ENCODE measurements around the gene PPP2R5D.
A peak's percentile ranks its signal among the peaks of the same experiment; 100 is the strongest.
"Not testable (repeated sequence)": the region's sequence is repeated elsewhere in the genome, so short reads cannot be mapped to it uniquely, and the experiment has no call there.

Gene PPP2R5D

DNA sequence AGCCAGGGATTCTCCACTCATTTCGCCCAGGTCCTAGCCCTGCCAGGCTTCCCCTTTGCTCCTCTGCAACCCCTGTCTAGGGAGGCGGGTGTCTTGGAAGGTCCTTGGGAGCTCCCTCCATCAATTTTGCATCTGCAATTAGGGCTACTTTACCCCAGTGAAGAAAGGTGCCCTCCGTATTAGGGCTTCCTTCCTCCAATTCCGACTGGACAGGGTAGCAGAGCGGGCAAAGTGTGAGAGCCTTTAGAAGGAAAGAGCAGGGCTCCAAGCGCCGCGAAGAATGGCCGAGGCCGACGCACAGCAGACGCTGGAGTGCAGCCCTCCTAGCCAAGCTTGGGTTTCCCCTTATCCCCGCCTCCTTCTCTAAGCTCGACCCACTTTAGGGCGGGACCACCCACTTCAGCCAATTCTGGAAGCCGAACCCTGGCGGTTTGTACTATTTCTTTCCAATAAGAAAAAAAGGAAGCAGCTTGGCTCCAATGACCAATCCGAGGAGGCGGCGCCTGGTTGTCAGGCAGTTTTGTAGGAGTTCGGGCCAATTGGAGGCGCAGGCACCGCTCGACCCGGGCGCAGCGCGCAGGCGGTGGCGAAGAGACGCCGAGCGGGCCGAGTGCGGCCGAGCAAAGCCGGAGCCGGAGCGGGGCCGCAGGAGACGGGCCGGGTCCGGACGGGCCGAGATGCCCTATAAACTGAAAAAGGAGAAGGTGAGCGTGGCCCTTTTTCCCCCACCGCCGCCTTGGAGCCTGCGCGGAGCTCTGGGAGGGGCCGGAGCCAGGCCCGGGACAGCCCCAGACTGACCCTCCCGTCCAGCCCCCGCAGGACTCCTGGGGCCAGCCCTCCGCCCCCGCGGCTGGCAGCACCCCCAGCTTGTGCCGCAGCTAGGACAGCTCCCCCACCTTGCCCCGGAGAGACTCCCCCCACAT lies at the start of gene PPP2R5D:
PPP2R5D (plus strand) TSS at position 570 of the 923 bp plus-strand sequence; CDS start at position 678, 108 bp downstream.
- DNase-seq (ENCODE audit: low read depth in 2 of 2), result peak; percentile 89 to 91

DNA sequence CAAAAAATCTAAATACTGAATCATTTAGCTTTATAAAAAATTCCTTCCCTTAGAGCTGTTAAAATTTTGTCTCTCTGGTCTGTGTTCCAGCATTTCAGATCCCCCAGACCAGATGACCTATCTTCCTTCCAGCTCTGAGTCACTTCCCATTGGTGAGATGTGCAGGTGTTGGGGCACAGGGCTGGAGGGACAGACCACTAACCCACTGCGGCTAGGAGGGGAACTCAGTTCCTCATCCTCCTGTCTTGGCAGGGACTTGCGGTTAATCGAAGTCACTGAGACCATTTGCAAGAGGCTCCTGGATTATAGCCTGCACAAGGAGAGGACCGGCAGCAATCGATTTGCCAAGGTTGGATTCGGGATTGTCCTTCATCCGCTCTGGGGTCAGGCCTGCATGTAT lies 49.0 kb upstream of the PPP2R5D start:
- no peak for DNase-seq (ENCODE audit: low read depth in 2 of 2)

DNA sequence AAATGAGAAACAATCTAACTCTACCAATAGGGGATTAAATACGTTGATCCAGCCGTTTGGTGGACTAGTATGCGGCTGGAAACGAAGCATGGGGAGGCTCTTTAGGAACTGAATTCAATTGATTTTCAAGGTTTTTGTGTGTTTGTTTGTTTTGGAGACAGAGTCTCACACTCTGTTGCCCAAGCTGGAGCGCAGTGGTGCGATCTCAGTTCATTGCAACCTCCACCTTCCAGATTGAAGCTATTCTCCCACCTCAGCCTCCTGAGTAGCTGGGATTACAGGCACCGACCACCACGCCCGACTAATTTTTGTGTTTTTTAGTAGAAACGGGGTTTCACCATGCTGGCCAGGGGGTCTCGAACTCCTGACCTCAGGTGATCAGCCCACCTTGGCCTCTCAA lies 48.0 kb upstream of the PPP2R5D start:
- no peak for DNase-seq (ENCODE audit: low read depth in 2 of 2)

DNA sequence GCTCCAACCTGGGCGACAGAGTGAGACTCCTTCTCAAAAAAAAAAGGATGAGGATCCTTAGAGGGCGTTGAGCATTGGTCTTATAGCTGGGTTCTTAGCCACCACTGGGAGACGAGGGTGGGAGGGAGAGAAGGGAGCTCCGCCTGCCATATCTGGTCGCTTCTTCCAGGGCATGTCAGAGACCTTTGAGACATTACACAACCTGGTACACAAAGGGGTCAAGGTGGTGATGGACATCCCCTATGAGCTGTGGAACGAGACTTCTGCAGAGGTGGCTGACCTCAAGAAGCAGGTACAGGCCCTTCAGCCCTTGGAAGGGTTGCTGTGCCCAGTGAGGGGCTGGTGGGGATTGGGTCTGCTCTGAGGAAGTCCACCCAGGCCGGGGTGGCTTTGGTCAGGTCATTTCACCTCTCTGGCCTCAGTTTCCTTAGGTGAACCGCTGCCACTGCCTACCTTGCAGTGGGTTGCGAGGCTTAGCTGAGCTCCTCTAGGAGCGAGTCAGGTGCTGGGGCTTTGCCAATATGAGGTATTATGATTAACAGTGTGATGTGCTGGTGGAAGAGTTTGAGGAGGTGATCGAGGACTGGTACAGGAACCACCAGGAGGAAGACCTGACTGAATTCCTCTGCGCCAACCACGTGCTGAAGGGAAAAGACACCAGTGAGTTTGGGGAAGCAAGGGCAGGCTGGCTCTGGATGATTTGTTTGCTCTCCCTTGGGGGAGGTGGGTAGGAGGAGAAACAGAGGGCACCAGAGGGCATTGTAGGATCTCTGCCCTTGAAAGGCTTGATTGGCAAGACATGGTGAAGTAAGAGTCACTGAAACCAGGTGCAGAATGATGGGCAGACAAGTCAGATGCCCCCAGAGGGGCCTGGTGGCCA lies 46.6 kb upstream of the PPP2R5D start:
- DNase-seq (ENCODE audit: low read depth in 2 of 2), result no peak

DNA sequence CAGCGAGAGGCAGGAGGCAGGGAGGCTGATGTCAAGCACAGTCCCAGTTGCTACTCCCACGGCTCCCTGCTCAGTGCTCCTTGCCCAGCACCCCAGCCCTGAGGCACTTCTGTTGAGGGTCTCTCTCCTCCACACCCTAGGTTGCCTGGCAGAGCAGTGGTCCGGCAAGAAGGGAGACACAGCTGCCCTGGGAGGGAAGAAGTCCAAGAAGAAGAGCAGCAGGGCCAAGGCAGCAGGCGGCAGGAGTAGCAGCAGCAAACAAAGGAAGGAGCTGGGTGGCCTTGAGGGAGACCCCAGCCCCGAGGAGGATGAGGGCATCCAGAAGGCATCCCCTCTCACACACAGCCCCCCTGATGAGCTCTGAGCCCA lies 46.0 kb upstream of the PPP2R5D start:
- DNase-seq (ENCODE audit: low read depth in 2 of 2), result no peak

DNA sequence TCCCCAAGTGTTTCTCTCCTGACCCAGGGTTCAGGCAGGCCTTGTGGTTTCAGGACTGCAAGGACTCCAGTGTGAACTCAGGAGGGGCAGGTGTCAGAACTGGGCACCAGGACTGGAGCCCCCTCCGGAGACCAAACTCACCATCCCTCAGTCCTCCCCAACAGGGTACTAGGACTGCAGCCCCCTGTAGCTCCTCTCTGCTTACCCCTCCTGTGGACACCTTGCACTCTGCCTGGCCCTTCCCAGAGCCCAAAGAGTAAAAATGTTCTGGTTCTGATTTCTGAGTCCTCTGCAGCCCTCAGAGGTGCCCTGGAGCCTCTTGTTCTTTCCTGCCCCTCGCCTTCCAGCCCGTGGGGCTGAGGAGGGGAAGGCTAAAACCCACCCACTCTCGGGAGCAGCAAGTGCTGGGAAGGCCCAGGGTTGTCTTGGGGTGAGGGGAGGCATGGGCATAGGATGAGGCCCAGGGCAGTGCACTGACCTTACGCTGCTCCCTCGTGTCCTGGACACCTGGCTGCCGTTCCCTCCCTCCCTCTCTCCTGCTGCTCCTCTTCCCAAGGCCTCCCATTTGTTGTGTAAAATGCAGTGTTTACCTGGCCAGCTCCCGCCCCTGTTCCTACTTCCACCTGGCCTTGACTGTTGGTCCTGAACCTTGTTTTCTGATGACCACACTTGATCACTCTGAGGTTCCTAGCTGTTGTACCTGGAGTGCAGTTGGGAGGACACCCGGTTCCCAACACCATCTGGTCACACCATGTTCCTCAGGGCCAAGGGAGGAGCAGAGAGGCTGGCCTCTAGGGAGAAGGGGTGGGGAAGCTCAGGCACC lies 45.2 kb upstream of the PPP2R5D start:
- no peak for DNase-seq (ENCODE audit: low read depth in 2 of 2)

DNA sequence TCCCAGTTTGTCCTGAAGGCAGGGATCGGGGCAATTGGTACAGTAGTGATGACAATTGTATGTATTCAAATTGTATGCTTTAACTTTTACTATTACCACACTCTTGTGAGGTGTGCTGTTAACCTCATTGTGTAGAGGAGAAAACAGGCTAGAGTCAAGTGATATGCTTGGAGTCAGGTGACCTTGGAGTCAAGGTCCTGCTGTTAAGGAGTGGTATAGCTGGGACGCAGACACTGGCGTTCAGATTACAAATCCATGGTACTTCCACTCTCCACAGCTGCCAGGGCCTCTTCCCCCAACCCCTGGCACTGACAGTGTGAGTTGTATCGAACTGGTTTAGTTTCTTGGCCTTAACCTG lies 44.6 kb upstream of the PPP2R5D start:
- DNase-seq (ENCODE audit: low read depth in 2 of 2), result no peak

DNA sequence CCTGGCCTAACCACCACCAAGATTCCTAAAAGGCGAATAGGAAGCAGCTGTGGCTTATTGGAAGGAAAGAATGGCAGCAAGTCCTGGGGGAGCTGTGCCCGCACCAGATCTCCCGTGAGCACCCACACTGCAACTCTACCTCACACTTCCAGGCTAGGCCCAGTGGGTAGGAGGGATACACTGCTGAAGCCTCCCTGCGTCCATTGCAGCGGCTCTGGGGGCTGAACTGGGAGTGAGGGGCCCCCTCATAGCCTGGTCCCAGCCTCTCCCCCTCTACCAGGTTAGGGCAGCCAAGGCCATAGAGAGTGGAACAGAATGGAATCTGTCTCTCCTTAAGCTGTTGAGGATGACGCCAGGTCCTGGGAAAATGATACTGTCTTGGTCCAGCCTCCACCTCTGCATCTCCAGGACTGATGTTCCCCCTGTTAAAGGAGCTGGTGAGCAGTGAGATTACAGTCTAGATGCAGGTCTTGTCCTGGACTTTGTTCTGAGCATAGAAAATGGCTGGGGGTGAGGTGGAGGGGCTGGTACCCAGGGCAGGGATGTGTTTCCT lies 43.8 kb upstream of the PPP2R5D start:
- no peak for DNase-seq (ENCODE audit: low read depth in 2 of 2)

DNA sequence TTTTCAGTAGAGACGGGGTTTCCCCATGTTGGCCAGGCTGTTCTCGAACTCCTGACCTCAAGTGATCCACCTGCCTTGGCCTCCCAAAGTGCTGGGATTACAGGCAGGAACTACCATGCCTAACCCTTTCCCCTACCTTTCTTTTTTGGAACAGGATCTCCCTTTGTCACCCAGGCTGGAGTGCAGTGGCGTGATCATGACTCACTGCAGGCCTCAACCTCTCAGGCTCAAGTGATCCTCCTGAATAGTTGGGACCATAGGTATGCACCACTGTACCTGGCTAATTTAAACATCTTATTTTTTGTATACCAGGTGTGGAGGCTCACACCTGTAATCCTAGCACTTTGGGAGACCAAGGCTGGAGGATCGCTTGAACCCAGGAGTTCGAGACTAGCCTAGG lies 43.0 kb upstream of the PPP2R5D start:
- not testable (repeated sequence) for DNase-seq (ENCODE audit: low read depth in 2 of 2)

DNA sequence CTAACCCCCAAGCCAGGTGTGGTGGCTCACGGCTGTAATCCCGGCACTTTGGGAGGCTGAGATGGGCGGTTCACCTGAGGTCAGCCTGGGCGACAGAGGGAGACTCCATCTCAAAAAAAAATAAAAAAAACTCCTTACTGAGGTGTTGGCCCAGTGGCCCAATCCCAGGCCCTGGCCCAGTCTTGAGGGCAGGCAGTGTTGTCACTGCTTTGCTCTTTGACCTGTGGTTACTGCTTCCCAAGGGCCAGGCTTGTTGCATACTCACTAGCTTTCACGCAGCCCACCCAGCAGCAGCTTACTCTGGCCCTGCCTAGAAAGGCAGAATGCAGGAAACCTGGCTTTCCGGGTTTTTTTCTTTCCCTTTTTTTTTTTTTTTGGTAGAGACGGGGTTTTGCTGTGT lies 41.9 kb upstream of the PPP2R5D start:
- no peak for DNase-seq (ENCODE audit: low read depth in 2 of 2)

DNA sequence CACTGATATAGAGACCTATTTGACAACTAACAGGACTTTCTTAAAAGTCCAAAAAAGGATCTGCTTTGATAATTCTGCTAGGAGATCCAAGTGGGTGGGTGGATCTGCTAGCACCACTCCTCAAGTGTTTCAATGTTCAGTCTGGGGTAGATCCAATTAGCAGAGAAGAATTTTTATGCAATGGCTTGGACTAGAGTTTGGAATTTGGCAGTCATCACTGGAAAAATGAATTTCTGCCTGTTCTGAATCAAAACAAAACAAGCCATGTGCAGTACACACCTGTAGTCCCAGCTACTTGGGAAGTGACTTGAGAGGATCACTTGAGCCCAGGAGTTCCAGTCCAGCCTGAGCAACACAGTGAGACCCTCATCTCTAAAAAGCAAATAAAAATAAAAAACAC lies 36.4 kb upstream of the PPP2R5D start:
- DNase-seq (ENCODE audit: low read depth in 2 of 2), result no peak

DNA sequence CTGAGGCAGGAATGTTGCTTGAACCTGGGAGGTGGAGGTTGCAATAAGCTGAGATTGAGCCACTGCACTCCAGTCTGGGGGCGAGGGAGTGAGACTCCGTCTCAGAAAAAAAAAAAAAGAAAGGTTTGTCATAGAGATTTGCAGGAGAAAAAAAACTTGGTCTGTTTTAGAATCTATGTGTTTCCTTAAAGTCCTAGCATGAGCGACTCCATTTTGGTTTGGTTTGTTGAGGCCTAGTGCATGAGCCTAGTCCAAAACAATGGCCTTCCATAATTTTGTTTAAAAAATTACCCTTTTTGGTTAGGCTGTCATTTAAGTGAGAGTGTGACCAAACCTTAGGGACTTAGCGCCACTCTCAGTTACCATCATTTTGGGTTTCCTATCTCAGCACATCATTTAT lies 32.0 kb upstream of the PPP2R5D start:
- DNase-seq (ENCODE audit: low read depth in 2 of 2), result no peak

DNA sequence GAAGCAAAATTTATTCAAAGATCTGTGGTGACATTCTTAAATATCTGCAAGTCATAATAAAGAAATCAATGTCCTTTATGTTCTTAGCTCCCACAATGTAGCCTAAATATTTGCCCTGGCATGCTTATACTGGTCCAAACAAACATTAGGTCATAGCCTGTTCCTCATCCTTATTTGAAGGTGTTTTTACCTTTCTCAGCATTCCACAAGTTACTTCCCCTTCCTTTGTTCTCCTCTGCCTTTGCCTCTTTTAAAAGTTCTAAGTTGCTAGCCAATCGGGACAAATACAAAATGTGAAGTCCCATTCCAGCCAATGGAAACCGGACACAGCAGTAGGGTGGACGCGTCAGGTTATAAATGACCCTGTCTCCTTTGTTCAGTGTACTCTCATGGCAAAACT lies 30.0 kb upstream of the PPP2R5D start:
- DNase-seq (ENCODE audit: low read depth in 2 of 2), result not testable (repeated sequence)

DNA sequence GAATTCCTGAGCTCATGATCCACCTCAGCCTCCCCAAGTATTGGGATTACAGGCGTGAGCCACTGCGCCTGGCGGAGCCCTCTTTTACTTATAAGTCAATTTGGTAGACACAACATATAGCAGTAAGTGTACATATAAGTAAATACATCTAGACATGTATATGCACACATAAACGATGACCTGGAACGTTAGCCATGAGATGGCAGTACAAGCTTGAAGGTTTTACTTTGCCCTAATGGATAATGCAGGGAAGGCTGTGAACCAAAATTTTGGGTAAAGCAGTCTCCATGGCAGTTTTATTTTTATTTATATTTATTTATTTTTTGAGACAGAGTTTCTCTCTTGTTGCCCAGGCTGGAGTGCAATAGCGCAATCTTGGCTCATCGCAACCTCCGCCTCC lies 26.2 kb upstream of the PPP2R5D start:
- no peak for DNase-seq (ENCODE audit: low read depth in 2 of 2)

DNA sequence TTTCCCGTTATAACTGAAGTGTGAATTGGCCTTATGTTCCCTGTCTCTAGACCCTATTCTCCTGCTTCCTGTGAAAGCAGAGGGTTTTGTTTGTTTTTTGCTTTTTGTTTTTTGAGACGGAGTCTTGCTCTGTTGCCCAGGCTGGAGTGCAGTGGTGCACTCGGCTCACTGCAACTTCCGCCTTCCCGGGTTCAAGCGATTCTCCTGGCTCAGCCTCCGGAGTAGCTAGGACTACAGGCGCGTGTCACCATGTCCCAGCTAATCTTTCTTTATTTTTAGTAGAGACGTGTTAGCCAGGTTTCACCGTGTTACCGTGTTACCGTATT lies 24.5 kb upstream of the PPP2R5D start:
- DNase-seq (ENCODE audit: low read depth in 2 of 2), result no peak

DNA sequence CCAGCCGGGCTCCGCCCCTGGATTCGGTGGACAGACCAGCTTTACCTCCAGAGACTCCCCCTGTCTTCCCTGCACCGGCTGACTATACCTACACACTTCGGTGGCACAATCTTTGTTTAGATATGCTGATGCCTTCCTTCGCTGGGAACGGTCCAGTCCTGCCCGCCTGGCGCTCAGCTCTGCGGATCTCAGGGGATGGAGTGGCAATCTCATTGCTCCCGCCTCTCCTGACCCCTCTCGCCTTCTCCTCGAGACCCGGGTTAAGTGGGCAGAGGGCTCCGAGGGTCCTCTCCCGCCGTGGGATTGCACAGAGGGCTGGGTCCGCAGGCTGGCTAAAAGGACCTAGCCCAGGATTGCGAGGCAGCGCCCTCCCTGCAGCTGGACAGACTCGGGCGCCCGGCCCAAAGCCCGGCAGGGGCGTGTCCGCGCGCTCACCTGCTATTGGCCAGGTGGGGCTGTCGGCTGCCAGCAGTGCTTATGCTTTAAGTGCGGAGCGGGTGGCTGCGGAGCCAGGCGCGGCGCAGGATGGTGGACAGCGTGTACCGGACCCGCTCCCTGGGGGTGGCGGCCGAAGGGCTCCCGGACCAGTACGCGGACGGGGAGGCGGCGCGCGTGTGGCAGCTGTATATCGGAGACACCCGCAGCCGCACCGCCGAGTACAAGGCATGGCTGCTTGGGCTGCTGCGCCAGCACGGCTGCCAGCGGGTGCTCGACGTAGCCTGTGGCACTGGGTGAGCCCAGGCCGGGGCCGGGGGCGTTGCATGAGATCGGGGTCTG lies 23.9 kb upstream of the PPP2R5D start, which contains the start of gene GNMT:
GNMT (plus strand) TSS at position 512 of the 777 bp plus-strand sequence; CDS start at position 526, 14 bp downstream.
- peak in 1 of 2 donors; percentile 17 for DNase-seq (ENCODE audit: low read depth in 2 of 2)

DNA sequence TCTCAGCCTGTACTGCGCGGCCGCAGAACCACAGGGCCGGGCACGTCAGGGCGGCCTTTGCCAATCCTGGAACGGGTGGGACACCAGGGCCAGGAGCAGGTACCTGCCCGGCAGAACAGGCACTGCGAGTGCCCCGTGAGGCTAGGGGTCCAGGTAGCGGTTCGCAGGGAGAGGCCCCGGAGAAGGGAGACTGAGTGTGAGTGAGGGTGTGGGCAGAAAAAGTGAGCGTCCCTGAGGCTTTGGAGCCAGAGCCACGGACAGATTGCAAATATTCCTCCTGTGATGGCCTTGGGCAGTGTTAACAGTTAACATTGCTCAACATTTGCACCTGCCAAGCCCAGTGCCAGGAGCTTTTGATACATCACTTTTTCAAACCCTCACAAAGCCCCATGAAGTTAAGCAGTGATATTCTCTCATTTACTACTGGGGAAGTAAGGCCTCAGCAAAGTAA lies 23.3 kb upstream of the PPP2R5D start:
- no peak for DNase-seq (ENCODE audit: low read depth in 2 of 2)

DNA sequence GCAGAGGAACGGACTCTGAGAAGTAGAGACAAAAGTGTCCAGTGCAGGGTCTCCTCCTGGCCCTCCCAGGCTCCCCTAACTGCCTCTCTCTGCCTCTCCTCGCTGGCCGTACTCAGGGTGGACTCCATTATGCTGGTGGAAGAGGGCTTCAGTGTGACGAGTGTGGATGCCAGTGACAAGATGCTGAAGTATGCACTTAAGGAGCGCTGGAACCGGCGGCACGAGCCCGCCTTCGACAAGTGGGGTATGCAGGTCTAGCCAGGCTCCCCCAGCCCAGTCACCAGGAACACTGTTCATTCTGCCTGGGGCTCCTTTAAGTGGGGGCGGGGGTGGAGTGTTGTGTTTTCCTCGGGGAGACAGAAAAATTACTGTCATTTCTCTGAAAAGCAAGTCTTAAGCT lies 22.3 kb upstream of the PPP2R5D start:
- DNase-seq (ENCODE audit: low read depth in 2 of 2), result no peak

DNA sequence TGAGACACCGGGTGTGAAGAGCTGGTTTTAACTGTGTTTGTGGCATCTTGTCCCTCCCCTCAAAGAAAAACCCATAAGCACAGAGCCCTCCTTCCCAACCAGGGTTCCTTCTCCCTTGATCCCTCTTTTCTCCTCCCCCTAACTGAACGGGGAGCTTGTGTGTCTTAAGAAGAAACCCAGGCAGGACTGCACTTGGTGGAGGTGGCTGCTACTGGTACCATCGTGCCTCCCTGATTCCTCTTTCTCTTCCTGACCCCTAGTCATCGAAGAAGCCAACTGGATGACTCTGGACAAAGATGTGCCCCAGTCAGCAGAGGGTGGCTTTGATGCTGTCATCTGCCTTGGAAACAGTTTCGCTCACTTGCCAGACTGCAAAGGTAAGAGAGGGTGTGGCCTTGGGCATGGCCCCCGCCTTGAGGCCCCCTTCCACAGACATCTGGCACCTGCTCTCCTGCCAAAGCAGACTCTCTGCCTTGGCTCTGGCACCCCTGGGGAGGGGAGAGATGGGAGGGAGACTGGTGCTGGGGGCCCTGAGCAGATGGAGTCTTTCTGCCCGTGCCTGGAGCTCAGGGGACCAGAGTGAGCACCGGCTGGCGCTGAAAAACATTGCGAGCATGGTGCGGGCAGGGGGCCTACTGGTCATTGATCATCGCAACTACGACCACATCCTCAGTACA lies 21.7 kb upstream of the PPP2R5D start:
- DNase-seq (ENCODE audit: low read depth in 2 of 2), result no peak

DNA sequence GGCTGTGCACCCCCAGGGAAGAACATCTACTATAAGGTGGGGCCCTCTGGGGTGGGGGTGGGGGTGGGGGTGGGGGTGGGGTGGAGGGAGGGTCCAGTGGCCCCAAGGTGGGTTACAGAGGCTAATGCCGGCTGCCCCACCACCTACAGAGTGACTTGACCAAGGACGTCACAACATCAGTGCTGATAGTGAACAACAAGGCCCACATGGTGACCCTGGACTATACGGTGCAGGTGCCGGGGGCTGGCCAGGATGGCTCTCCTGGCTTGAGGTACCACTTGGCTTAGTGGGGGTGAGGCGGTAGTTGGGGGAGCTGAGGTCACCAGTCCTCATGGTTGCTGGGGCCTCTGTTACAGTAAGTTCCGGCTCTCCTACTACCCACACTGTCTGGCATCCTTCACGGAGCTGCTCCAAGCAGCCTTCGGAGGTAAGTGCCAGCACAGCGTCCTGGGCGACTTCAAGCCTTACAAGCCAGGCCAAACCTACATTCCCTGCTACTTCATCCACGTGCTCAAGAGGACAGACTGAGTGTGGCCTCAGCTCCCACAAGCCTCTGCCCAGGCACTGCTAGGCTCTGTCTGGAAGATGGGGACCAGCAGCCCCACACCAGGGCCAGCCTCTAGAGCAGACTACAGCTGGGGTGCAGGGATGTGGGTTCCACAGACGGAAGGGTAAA lies 21.1 kb upstream of the PPP2R5D start:
- no peak for DNase-seq (ENCODE audit: low read depth in 2 of 2)

Data from stimulated activated CD4-positive, alpha-beta T cell treated with anti-CD3 and anti-CD28 coated beads, Interleukin-1b, Interleukin-23, amount 100 ng/mL, for 1 hour (primary cell).